GM12878 (cell line): ENCODE results near the gene MAMDC4. TPM values are rescaled to one million over a fixed set of nuclear protein-coding genes. Genes with fewer than 3 reads are reported as not detected.
A peak's percentile ranks its signal among the peaks of the same experiment; 100 is the strongest.

Experiments
- ATAC-seq: fragments of 200-7000 bp; cut with Tn5 transposase; 3 replicates; pipeline ENCODE4 v1.9.1; 2020; ENCODE audit warnings: mild to moderate bottlenecking, moderate library complexity
- BruUV-seq: library from RNA; stranded (reverse); fragments of 400-500 nt; replicated peaks from 2 replicates; lab custom pipeline; 2021; lab: Mats Ljungman, UMichigan
- CTCF ChIA-PET: fragments of 300-600 bp; sonication (Branson Sonifier 250); formaldehyde crosslinking; extraction: SDS; loops from one replicate; lab custom pipeline; 2021; ENCODE audit warnings: inconsistent platforms; lab: Yijun Ruan, JAX
- POLR2A ChIA-PET: fragments of 350-600 bp; formaldehyde crosslinking; extraction: SDS; loops from one replicate; lab custom pipeline; 2021; ENCODE audit warnings: inconsistent platforms; lab: Charles Lee
- RAD21 ChIA-PET: fragments of 300-600 bp; sonication (Branson Sonifier 250); formaldehyde crosslinking; loops from one replicate; lab custom pipeline; 2023; ENCODE audit warnings: antibody characterized with exemption; ENCODE audit not compliant: unreplicated experiment; lab: Charles Lee
- SMC1A ChIA-PET: fragments of 300-600 bp; sonication (Branson Sonifier 250); formaldehyde crosslinking; loops from one replicate; lab custom pipeline; 2023; ENCODE audit not compliant: unreplicated experiment, uncharacterized antibody; lab: Charles Lee
- DNase-seq: peaks from one replicate; pipeline ENCODE4 v3.0.0-alpha.2; 2011; ENCODE audit warnings: low read depth, low spot score
- FAIRE-seq: peaks from 3 replicates; lab custom pipeline; 2011; peaks lifted over from hg19 to GRCh38; lab: Jason Lieb, UNC
- H2AFZ ChIP-seq: 2 replicates; pipeline ENCODE4 v1.6.0; 2011; ENCODE audit warnings: low read depth, low read length, control low read depth; ENCODE audit not compliant: control insufficient read depth
- H3K27ac ChIP-seq: 2 replicates; pipeline ENCODE4 v1.5.1; 2011; ENCODE audit warnings: control low read depth; ENCODE audit not compliant: control insufficient read depth, insufficient read depth
- H3K27me3 ChIP-seq, 2 experiments: replicated peaks in 1 of 2; 2 replicates each; pipeline versions ENCODE4 v1.6.0 to v1.6.1; 2011; ENCODE audit warnings: low read length in 1 of 2; ENCODE audit not compliant: control insufficient read depth in 2 of 2, insufficient read depth in 2 of 2
- H3K36me3 ChIP-seq, 2 experiments: 2 replicates each; pipeline ENCODE4 v1.5.1; 2011; ENCODE audit warnings: low read length in 1 of 2; ENCODE audit not compliant: control insufficient read depth in 2 of 2, insufficient read depth in 2 of 2
- H3K4me1 ChIP-seq: 2 replicates; pipeline ENCODE4 v1.6.1; 2011; ENCODE audit warnings: mild to moderate bottlenecking, low read length, moderate library complexity, mixed read lengths; ENCODE audit not compliant: control insufficient read depth, insufficient read depth
- H3K4me2 ChIP-seq: 2 replicates; pipeline ENCODE4 v1.6.0; 2011; ENCODE audit warnings: control low read depth; ENCODE audit not compliant: control insufficient read depth, insufficient read depth
- H3K4me3 ChIP-seq: fragments of 200-600 bp; sonication (generic); 2 replicates; pipeline ENCODE4 v1.5.1; 2016
- H3K79me2 ChIP-seq: 2 replicates; pipeline ENCODE4 v1.6.0; 2011; ENCODE audit warnings: low read length; ENCODE audit not compliant: control insufficient read depth, insufficient read depth
- H3K9ac ChIP-seq: 2 replicates; pipeline ENCODE4 v1.8.0; 2011; ENCODE audit warnings: low read length, control low read depth, mixed read lengths; ENCODE audit not compliant: control insufficient read depth, insufficient read depth
- H3K9me3 ChIP-seq: replicated peaks from 3 replicates; pipeline ENCODE4 v1.5.1; 2011; ENCODE audit warnings: mild to moderate bottlenecking, low read length; ENCODE audit not compliant: control insufficient read depth, insufficient read depth
- H4K20me1 ChIP-seq: 2 replicates; pipeline ENCODE4 v1.6.0; 2011; ENCODE audit not compliant: control insufficient read depth, insufficient read depth
- BACH1 ChIP-seq: fragments of 450-650 bp; IDR thresholded peaks from 2 replicates; pipeline ENCODE4 v1.6.1; 2017; ENCODE audit warnings: mild to moderate bottlenecking, borderline replicate concordance
- BHLHE40 ChIP-seq, 2 experiments: fragments of 450-650 bp in 1 of 2; IDR thresholded peaks; 2 replicates each; pipeline ENCODE4 v1.6.1; 2011 to 2017; ENCODE audit warnings: low read depth in 2 of 2, borderline replicate concordance in 1 of 2, improper control_type of control experiment in 1 of 2, low read length in 1 of 2, mild to moderate bottlenecking in 1 of 2
- EZH2 ChIP-seq: IDR thresholded peaks from 2 replicates; pipeline ENCODE4 v1.6.1; 2012; ENCODE audit warnings: low read depth, mild to moderate bottlenecking, control low read depth, inconsistent platforms, low read length, borderline replicate concordance; ENCODE audit not compliant: control insufficient read depth
- KAT2A ChIP-seq: conservative IDR thresholded peaks from 2 replicates; pipeline ENCODE4 v1.6.1; 2011; ENCODE audit warnings: low read depth, low read length; ENCODE audit not compliant: control insufficient read depth
- LARP7 ChIP-seq: fragments of 450-650 bp; IDR thresholded peaks from 2 replicates; pipeline ENCODE4 v1.6.1; 2017; ENCODE audit warnings: mild to moderate bottlenecking
- MEF2B ChIP-seq: fragments of 450-650 bp; IDR thresholded peaks from 2 replicates; pipeline ENCODE4 v1.6.1; 2018; ENCODE audit warnings: mild to moderate bottlenecking, moderate library complexity; ENCODE audit not compliant: partially characterized antibody, poor library complexity, severe bottlenecking
- POU2F2 ChIP-seq: IDR thresholded peaks from 3 replicates; pipeline ENCODE4 v1.6.1; 2011; ENCODE audit warnings: low read depth, mild to moderate bottlenecking, low read length, borderline replicate concordance
- RELA ChIP-seq: fragments of 450-650 bp; IDR thresholded peaks from 2 replicates; pipeline ENCODE4 v1.8.0; 2014; ENCODE audit warnings: borderline replicate concordance; ENCODE audit not compliant: partially characterized antibody
- TCF3 ChIP-seq: IDR thresholded peaks from 2 replicates; pipeline ENCODE4 v1.6.1; 2012; ENCODE audit warnings: low read depth, mild to moderate bottlenecking, low read length, borderline replicate concordance; ENCODE audit not compliant: insufficient read depth
- ZNF384 ChIP-seq: IDR thresholded peaks from 2 replicates; pipeline ENCODE4 v1.6.1; 2012; ENCODE audit warnings: low read depth, mild to moderate bottlenecking, low read length, improper control_type of control experiment, borderline replicate concordance
- WGBS: methylation state at CpG from one replicate; pipeline ENCODE4 v1.1.6; 2016; ENCODE audit warnings: low lambda C conversion rate; ENCODE audit not compliant: insufficient replicate concordance, insufficient coverage; ENCODE audit errors: missing lambda C conversion rate; 5-methylcytosine and 5-hydroxymethylcytosine counted together
- in situ Hi-C: fragments of 300-500 bp; cut with MboI; formaldehyde crosslinking; loops from 9 replicates; pipeline ENCODE4 v1.14.3; 2018; ENCODE audit warnings: mixed read lengths
- intact Hi-C: fragments of 100-400 bp; cut with micrococcal nuclease; formaldehyde crosslinking; loops from one replicate; pipeline ENCODE4 v1.14.2; 2022; ENCODE audit not compliant: unreplicated experiment
- polyA plus RNA-seq, 11 experiments: library from polyadenylated mRNA; depleted of rRNA in 4 of 11; unstranded in 6 of 11; stranded (reverse) in 5 of 11; fragments of >200 nt; fragmentation: Nextera tagmentation in 4 of 11; fragmentation: Illumina TruSeq in 1 of 11; extraction: Ambion mirVana in 4 of 11; extraction: Trizol in 1 of 11; gene quantifications; 1 replicate in 1 of 11; 2 replicates in 10 of 11; pipeline versions ENCODE4 v1.2.1 to v1.2.3, GENCODE V29; 2011 to 2016; ENCODE audit warnings: inconsistent platforms in 2 of 11, missing spikeins in 2 of 11, low read depth in 1 of 11
- total RNA-seq, 4 experiments: library from RNA; depleted of rRNA in 3 of 4; stranded (reverse); fragments of >200 nt in 3 of 4; fragmentation: Illumina TruSeq in 1 of 4; extraction: Trizol in 1 of 4; gene quantifications; 2 replicates each; pipeline versions ENCODE4 v1.2.1 to v1.2.3, GENCODE V29; 2013 to 2021
- TF ChIP-seq, protein P1 (sequence below): fragments of 450-650 bp; IDR thresholded peaks from 2 replicates; pipeline ENCODE4 v1.6.1; 2017; ENCODE audit warnings: antibody characterized with exemption, mild to moderate bottlenecking, moderate library complexity
- TF ChIP-seq, protein P2 (sequence below): fragments of 450-650 bp; IDR thresholded peaks from 2 replicates; pipeline ENCODE4 v1.6.1; 2017; ENCODE audit warnings: mild to moderate bottlenecking, moderate library complexity
- TF ChIP-seq, protein P3 (sequence below): fragments of 450-650 bp; IDR thresholded peaks from 2 replicates; pipeline ENCODE4 v1.6.1; 2014; ENCODE audit warnings: mild to moderate bottlenecking
- TF ChIP-seq, protein P4 (sequence below): fragments of 450-650 bp; IDR thresholded peaks from 2 replicates; pipeline ENCODE4 v1.6.1; 2016; ENCODE audit warnings: mild to moderate bottlenecking

Gene MAMDC4
- total and polyA plus RNA-seq, 10 of the 15 experiments (the other 5 are each of a cell fraction or from before 2014, with no cell fraction given) = 0.22 to 5.7 (median 2.4) TPM; not detected in 1

DNA sequence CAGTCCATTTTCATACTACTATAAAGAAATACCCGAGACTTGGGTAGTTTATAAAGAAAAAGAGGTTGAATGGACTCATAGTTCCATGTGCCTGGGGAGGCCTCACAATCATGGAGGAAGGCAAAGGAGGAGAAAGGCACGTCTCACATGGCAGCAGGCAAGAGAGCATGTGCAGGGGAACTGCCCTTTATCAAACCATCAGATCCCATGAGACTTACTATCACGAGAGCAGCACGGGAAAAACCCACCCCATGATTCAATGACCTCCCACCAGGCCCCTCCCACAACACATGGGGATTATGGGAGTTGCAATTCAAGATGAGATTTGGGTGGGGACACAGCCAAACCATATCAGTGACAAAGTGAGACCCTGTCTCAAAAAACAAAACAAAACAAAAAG lies 54.1 kb downstream of the MAMDC4 start:
- WGBS = 59% methylated on average over 4 of the region's 4 CpGs
- ATAC-seq = no peak
- no peak for TF ChIP-seq TCF3
- TF ChIP-seq LARP7 = no peak
- TF ChIP-seq, protein P1, sequence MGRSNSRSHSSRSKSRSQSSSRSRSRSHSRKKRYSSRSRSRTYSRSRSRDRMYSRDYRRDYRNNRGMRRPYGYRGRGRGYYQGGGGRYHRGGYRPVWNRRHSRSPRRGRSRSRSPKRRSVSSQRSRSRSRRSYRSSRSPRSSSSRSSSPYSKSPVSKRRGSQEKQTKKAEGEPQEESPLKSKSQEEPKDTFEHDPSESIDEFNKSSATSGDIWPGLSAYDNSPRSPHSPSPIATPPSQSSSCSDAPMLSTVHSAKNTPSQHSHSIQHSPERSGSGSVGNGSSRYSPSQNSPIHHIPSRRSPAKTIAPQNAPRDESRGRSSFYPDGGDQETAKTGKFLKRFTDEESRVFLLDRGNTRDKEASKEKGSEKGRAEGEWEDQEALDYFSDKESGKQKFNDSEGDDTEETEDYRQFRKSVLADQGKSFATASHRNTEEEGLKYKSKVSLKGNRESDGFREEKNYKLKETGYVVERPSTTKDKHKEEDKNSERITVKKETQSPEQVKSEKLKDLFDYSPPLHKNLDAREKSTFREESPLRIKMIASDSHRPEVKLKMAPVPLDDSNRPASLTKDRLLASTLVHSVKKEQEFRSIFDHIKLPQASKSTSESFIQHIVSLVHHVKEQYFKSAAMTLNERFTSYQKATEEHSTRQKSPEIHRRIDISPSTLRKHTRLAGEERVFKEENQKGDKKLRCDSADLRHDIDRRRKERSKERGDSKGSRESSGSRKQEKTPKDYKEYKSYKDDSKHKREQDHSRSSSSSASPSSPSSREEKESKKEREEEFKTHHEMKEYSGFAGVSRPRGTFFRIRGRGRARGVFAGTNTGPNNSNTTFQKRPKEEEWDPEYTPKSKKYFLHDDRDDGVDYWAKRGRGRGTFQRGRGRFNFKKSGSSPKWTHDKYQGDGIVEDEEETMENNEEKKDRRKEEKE = no peak
- TF ChIP-seq EZH2 = no peak
- TF ChIP-seq, protein P2, sequence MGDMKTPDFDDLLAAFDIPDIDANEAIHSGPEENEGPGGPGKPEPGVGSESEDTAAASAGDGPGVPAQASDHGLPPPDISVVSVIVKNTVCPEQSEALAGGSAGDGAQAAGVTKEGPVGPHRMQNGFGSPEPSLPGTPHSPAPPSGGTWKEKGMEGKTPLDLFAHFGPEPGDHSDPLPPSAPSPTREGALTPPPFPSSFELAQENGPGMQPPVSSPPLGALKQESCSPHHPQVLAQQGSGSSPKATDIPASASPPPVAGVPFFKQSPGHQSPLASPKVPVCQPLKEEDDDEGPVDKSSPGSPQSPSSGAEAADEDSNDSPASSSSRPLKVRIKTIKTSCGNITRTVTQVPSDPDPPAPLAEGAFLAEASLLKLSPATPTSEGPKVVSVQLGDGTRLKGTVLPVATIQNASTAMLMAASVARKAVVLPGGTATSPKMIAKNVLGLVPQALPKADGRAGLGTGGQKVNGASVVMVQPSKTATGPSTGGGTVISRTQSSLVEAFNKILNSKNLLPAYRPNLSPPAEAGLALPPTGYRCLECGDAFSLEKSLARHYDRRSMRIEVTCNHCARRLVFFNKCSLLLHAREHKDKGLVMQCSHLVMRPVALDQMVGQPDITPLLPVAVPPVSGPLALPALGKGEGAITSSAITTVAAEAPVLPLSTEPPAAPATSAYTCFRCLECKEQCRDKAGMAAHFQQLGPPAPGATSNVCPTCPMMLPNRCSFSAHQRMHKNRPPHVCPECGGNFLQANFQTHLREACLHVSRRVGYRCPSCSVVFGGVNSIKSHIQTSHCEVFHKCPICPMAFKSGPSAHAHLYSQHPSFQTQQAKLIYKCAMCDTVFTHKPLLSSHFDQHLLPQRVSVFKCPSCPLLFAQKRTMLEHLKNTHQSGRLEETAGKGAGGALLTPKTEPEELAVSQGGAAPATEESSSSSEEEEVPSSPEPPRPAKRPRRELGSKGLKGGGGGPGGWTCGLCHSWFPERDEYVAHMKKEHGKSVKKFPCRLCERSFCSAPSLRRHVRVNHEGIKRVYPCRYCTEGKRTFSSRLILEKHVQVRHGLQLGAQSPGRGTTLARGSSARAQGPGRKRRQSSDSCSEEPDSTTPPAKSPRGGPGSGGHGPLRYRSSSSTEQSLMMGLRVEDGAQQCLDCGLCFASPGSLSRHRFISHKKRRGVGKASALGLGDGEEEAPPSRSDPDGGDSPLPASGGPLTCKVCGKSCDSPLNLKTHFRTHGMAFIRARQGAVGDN = peak; percentile 71
- TF ChIP-seq BHLHE40 (IDR thresholded peaks at IDR 0.05; ENCODE audit: borderline replicate concordance in 1 of 2, low read depth in 2 of 2, low read length in 1 of 2) = peak in 1 of 2 experiments; percentile 41; a peak in 2 of 4 replicates
- no peak for TF ChIP-seq ZNF384
- TF ChIP-seq, protein P3, sequence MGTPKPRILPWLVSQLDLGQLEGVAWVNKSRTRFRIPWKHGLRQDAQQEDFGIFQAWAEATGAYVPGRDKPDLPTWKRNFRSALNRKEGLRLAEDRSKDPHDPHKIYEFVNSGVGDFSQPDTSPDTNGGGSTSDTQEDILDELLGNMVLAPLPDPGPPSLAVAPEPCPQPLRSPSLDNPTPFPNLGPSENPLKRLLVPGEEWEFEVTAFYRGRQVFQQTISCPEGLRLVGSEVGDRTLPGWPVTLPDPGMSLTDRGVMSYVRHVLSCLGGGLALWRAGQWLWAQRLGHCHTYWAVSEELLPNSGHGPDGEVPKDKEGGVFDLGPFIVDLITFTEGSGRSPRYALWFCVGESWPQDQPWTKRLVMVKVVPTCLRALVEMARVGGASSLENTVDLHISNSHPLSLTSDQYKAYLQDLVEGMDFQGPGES = no peak
- TF ChIP-seq, protein P4, sequence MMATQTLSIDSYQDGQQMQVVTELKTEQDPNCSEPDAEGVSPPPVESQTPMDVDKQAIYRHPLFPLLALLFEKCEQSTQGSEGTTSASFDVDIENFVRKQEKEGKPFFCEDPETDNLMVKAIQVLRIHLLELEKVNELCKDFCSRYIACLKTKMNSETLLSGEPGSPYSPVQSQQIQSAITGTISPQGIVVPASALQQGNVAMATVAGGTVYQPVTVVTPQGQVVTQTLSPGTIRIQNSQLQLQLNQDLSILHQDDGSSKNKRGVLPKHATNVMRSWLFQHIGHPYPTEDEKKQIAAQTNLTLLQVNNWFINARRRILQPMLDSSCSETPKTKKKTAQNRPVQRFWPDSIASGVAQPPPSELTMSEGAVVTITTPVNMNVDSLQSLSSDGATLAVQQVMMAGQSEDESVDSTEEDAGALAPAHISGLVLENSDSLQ = no peak
- no peak for TF ChIP-seq RELA
- no peak for TF ChIP-seq POU2F2
- TF ChIP-seq KAT2A = no peak
- no peak for TF ChIP-seq BACH1
- TF ChIP-seq MEF2B = peak; percentile 55

More for the DNA sequence above, 54.1 kb downstream of the MAMDC4 start:
- no TSS peak for BruUV-seq
- intact Hi-C loops = no loop called here
- in situ Hi-C loops = no loop called here
- H3K27ac ChIP-seq = no peak overlapping the region; the same call in 1 of the 2 replicates
- H3K36me3 ChIP-seq = peaks cover 20 to 45% of the 10 kb centered on the region in 2 experiments
- H3K27me3 ChIP-seq = no peaks in the 10 kb centered on the region
- no peak overlapping the region for H3K4me3 ChIP-seq
- H3K4me2 ChIP-seq = no peak overlapping the region
- DNase-seq (no peak), FAIRE-seq (no peak)
- CTCF ChIA-PET = no interaction called here
- peaks cover 5% of the 10 kb centered on the region; the same call in 2 of the 3 replicates for H3K9me3 ChIP-seq
- SMC1A ChIA-PET = no interaction called here
- no peak overlapping the region for H3K9ac ChIP-seq
- POLR2A ChIA-PET = no interaction called here
- no peaks in the 10 kb centered on the region for H4K20me1 ChIP-seq
- H3K4me1 ChIP-seq = peaks cover 21% of the 10 kb centered on the region
- RAD21 ChIA-PET = no interaction called here
- H2AFZ ChIP-seq = no peak overlapping the region
- peaks cover 22% of the 10 kb centered on the region for H3K79me2 ChIP-seq
